Muscle layer of duodenum (tissue), 2 donors: Measurements from ENCODE around the gene MAFF.
A peak's percentile ranks its signal among the peaks of the same experiment; 100 is the strongest.

Experiments used
- H3K27ac ChIP-seq: one replicate; pipeline ENCODE4 v1.7.0; 2013; ENCODE audit warnings: mild to moderate bottlenecking, low read length
- H3K27me3 ChIP-seq: one replicate; pipeline ENCODE4 v1.7.0; 2013; ENCODE audit warnings: low read depth, mild to moderate bottlenecking, control low read depth, low read length
- H3K36me3 ChIP-seq, 2 donors: one replicate each; pipeline ENCODE4 v1.7.0; 2013; ENCODE audit warnings: low read length in 2 of 2, control low read depth in 1 of 2, mild to moderate bottlenecking in 1 of 2; ENCODE audit not compliant: insufficient read depth in 2 of 2, control insufficient read depth in 1 of 2
- H3K4me1 ChIP-seq, 2 donors: one replicate each; pipeline ENCODE4 v1.7.0; 2013; ENCODE audit warnings: low read length in 2 of 2, mild to moderate bottlenecking in 2 of 2, control low read depth in 1 of 2, moderate library complexity in 1 of 2; ENCODE audit not compliant: insufficient read depth in 2 of 2, control insufficient read depth in 1 of 2
- H3K4me3 ChIP-seq, 2 donors: one replicate each; pipeline ENCODE4 v1.7.0; 2013; ENCODE audit warnings: low read length in 2 of 2, low read depth in 1 of 2, mild to moderate bottlenecking in 1 of 2
- H3K9me3 ChIP-seq, 2 donors: one replicate each; pipeline ENCODE4 v1.7.0; 2013; ENCODE audit warnings: low read length in 2 of 2, control low read depth in 1 of 2, mild to moderate bottlenecking in 1 of 2; ENCODE audit not compliant: control insufficient read depth in 1 of 2
- donor health status: healthy.

The MAFF gene

DNA sequence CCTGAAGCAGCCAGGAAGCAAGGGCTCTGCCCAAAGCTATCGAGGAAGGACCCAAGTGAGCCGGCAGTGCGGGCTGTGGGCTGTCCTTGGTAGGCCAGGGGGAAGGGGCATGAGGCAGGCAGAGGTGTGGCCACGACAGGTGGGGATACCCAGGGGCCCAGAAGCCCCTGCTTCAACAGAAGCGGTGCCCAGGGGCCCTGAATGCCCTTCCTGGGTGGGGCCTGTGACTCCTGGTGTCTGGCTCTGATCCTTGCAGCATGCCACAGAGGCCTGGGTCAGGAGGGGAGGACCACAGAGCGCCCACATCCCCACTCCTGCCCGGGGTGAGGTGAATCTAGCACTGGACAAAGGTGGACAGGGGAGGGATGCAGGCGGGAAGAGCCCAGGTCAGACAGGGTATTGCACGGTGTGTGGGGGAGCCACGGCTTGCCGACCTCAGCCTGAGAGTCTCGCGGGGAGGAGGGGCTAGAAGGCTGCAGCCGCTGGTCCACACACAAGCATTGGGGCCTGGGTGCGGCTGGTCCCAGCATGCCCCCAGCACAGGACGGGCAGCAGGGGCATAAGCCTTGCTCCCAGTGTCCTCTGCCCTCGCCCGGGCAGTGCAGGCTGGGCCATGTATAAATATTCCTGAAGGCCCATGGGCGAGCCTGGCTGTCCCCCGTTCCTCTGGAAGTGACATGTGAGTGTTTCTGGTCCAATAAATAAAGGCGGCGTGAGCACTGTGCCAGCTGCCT is 19.0 kb downstream of the MAFF start:
- Histone ChIP-seq H3K36me3 (peaks cover 19 to 52% of the 10 kb centered on the region in 2 donors), H3K27me3 (no peaks in the 10 kb centered on the region), H3K4me3 (no peak overlapping the region), H3K9me3 (no peaks in the 10 kb centered on the region), H3K27ac (peak overlapping the region; percentile 77), H3K4me1 (peaks cover 6 to 22% of the 10 kb centered on the region in 2 donors)

DNA sequence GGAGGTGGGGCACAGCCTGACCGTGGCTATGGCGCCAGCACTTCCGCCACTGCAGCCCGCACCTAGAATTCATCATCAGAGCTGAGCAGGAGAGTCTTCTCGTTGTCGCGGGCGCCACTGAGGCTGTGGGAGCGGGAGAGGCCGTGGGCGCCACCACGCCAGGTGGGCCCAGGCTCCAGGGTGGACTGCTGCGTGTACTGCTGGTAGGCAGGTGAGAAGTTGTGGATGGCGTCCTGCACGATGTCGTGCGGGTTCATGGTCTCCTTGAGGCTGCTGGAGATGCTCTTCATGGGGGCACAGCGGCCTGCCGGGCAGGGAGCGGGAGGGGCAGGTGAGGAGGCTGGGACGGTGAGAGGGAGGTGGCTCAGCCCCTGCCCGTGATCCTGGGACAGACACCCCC is 19.6 kb downstream of the MAFF start:
- Histone ChIP-seq H3K4me3 (no peak overlapping the region), H3K4me1 (peaks cover 6 to 22% of the 10 kb centered on the region in 2 donors), H3K27ac (no peak overlapping the region), H3K36me3 (peaks cover 19 to 56% of the 10 kb centered on the region in 2 donors), H3K9me3 (no peaks in the 10 kb centered on the region), H3K27me3 (no peaks in the 10 kb centered on the region)

GRCh38 chr22:38221908-38222796 is 20.4 kb downstream of the MAFF start:
- Histone ChIP-seq H3K4me3 (no peak overlapping the region), H3K27me3 (no peaks in the 10 kb centered on the region), H3K27ac (no peak overlapping the region), H3K4me1 (peaks cover 6 to 22% of the 10 kb centered on the region in 2 donors), H3K36me3 (peaks cover 23 to 64% of the 10 kb centered on the region in 2 donors), H3K9me3 (no peaks in the 10 kb centered on the region)

DNA sequence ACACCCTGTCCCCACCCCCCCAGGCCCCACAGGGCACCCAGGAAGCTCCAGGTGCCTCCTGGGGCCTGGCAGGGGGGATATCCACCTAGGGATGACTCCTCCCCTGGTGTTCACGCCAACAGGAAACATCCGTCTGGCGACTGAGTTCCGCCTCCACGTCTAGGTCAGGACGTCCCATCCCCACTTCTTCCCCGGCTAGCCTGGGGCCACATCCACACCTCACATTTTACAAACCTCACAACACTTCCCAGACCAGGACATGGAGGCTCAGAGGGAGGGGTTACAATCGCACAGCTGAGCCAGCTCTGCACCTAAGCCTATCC is 21.0 kb downstream of the MAFF start:
- H3K4me1 ChIP-seq: peaks cover 6 to 21% of the 10 kb centered on the region in 2 donors
- no peak overlapping the region for H3K27ac ChIP-seq
- no peak overlapping the region for H3K4me3 ChIP-seq
- H3K9me3 ChIP-seq: no peaks in the 10 kb centered on the region
- peaks cover 23 to 70% of the 10 kb centered on the region in 2 donors for H3K36me3 ChIP-seq
- no peaks in the 10 kb centered on the region for H3K27me3 ChIP-seq

DNA sequence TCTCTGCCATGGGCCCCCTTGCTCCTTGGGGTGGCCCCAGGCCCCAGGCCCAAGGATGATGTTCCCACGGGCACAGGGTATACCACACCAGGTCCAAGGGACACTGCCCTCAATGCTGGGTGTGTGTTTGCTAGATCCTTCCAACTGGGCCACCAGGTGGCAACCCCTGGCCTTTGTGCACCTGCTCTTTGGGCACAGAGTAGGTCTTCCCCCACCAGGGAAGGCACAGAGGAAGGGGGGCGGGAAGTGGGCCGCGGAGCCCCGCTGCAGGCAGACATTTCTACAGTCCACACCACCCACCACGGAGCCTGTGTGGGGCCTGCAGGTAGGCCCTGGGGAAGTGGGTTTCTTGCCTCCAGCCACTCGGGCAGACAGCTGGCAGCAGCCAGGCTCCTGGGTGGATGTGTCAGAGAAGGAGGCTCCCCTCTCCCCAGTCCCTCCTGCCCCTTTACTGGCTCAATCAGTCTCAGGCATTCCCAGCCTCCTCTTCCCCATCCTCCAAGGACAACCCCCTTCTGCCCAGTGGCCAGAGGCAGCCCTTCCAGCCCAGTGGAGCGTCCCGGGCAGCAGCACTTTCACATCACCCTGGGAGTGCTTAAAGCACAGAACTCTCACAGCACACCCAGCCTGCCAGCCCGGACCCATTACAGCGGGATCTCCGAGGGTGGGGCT is 21.6 kb downstream of the MAFF start:
- H3K4me1 ChIP-seq: peaks cover 4 to 17% of the 10 kb centered on the region in 2 donors
- no peak overlapping the region for H3K4me3 ChIP-seq
- no peaks in the 10 kb centered on the region for H3K27me3 ChIP-seq
- no peaks in the 10 kb centered on the region for H3K9me3 ChIP-seq
- no peak overlapping the region for H3K27ac ChIP-seq
- H3K36me3 ChIP-seq: peaks cover 23 to 76% of the 10 kb centered on the region in 2 donors

DNA sequence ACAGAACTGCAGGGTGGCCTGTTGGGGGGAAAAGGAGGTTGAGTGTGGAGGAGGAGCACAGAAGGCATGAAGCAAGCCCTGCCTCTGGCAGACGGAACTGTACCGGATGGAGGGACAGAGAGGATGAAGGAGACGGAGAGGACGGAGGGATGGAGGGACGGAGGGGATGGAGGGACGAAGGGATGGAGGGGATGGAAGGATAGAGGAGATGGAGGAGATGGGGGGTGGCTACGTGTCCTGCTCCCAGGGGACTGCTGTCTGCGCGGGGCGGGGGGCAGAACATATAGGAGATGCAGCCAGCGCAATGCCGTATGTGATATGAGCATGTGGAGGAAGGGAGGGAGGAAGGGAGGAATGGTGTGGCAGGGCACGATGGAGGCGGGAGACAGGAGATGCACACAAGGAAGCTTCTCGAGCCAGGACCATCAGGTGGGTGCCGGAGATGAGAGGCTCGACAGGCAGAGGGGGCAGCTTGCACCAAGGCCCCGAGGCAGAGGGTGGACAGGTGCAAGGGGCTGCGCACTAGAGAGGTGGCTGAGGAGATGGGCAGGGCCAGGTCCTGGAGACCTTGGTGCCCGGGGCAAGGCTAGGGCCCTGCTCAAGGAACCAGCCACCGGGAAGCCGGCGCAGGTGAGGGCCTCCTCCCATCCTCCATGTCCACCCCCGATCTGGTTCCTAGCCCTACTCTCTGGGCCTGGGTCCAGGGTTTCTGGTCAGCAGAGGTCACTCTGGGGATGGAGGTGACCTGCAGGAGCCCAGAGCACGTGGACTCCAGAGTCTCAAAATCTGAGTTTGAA is 25.3 kb downstream of the MAFF start:
- H3K36me3 ChIP-seq: peaks cover 26 to 79% of the 10 kb centered on the region in 2 donors
- H3K4me3 ChIP-seq: no peak overlapping the region
- no peaks in the 10 kb centered on the region for H3K27me3 ChIP-seq
- no peak overlapping the region for H3K27ac ChIP-seq
- H3K4me1 ChIP-seq: peaks cover 6 to 11% of the 10 kb centered on the region in 2 donors
- H3K9me3 ChIP-seq: no peaks in the 10 kb centered on the region

- peaks cover 38 to 78% of the 10 kb centered on the region in 2 donors for H3K36me3 ChIP-seq
- H3K9me3 ChIP-seq: no peaks in the 10 kb centered on the region
- peaks cover 6 to 11% of the 10 kb centered on the region in 2 donors for H3K4me1 ChIP-seq
- no peak overlapping the region for H3K4me3 ChIP-seq
- H3K27ac ChIP-seq: no peak overlapping the region
- H3K27me3 ChIP-seq: no peaks in the 10 kb centered on the region
Observed at GRCh38 chr22:38228326-38228872, 26.6 kb downstream of the MAFF start.

GRCh38 chr22:38228873-38229740 is 27.3 kb downstream of the MAFF start:
- Histone ChIP-seq H3K4me1 (peaks cover 6 to 11% of the 10 kb centered on the region in 2 donors), H3K27me3 (no peaks in the 10 kb centered on the region), H3K4me3 (no peak overlapping the region), H3K9me3 (no peaks in the 10 kb centered on the region), H3K27ac (peak overlapping the region; percentile 72), H3K36me3 (peaks cover 35 to 76% of the 10 kb centered on the region in 2 donors)

- Histone ChIP-seq H3K4me3 (no peak overlapping the region), H3K27me3 (no peaks in the 10 kb centered on the region), H3K9me3 (no peaks in the 10 kb centered on the region), H3K27ac (no peak overlapping the region), H3K4me1 (peaks cover 6 to 11% of the 10 kb centered on the region in 2 donors), H3K36me3 (peaks cover 38 to 74% of the 10 kb centered on the region in 2 donors)
Observed at GRCh38 chr22:38230108-38230825, 28.5 kb downstream of the MAFF start.
